Adipocyte (in vitro differentiated cells): ENCODE results near the gene BTBD9.

ENCODE experiments used
- DNase-seq: peaks from one replicate; pipeline ENCODE4 v3.0.0-alpha.2; 2015; ENCODE audit warnings: low read depth
- H3K27me3 ChIP-seq: replicated peaks from 2 replicates; pipeline ENCODE4 v1.7.0; 2013; ENCODE audit warnings: mild to moderate bottlenecking, low read length, moderate library complexity; ENCODE audit not compliant: control insufficient read depth, insufficient read depth
- H3K36me3 ChIP-seq: 2 replicates; pipeline ENCODE4 v1.7.0; 2013; ENCODE audit warnings: low read length, mild to moderate bottlenecking, moderate library complexity; ENCODE audit not compliant: control insufficient read depth, insufficient read depth, severe bottlenecking
- H3K4me1 ChIP-seq: 2 replicates; pipeline ENCODE4 v1.7.0; 2013; ENCODE audit warnings: mild to moderate bottlenecking, low read length, moderate library complexity; ENCODE audit not compliant: control insufficient read depth, insufficient read depth
- H3K4me3 ChIP-seq: 2 replicates; pipeline ENCODE4 v1.7.0; 2013; ENCODE audit warnings: mild to moderate bottlenecking, low read length, moderate library complexity
- H3K9ac ChIP-seq: 2 replicates; pipeline ENCODE4 v1.7.0; 2013; ENCODE audit warnings: mild to moderate bottlenecking, low read length, moderate library complexity
- H3K9me3 ChIP-seq: 2 replicates; pipeline ENCODE4 v1.7.0; 2013; ENCODE audit warnings: mild to moderate bottlenecking, low read length, moderate library complexity; ENCODE audit not compliant: control insufficient read depth

Gene BTBD9

DNA sequence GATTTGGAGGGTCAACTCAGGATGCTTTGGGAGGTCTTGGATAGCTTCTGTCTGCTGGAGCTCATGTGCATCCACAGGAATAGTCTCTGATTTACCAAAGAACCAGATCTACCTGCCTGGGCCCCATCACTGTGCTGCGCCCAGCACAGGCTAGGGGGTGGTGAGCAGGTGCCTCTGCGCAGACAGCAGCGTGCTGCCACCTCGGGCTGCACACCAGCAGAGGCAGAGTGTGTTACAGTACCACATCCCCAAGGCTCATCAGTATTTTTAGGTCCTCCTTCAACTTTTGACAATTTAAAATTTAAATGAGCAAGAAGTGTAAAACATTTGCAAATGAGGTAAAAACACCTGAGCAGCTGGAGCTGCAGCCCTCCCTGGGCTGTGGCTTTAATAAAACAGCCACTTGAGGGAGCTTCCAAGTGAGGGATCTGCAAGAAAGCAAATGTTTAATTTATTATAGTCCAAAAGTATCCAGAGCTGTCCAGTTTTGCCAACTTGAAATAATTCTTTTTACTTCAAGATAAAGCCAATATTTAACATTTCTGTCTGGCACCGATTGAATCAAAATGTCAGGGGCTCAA lies 495.3 kb downstream of the BTBD9 start:
- no peaks in the 10 kb centered on the region for H3K9me3 ChIP-seq
- no peak for DNase-seq
- H3K4me1 ChIP-seq = peaks cover 13% of the 10 kb centered on the region

DNA sequence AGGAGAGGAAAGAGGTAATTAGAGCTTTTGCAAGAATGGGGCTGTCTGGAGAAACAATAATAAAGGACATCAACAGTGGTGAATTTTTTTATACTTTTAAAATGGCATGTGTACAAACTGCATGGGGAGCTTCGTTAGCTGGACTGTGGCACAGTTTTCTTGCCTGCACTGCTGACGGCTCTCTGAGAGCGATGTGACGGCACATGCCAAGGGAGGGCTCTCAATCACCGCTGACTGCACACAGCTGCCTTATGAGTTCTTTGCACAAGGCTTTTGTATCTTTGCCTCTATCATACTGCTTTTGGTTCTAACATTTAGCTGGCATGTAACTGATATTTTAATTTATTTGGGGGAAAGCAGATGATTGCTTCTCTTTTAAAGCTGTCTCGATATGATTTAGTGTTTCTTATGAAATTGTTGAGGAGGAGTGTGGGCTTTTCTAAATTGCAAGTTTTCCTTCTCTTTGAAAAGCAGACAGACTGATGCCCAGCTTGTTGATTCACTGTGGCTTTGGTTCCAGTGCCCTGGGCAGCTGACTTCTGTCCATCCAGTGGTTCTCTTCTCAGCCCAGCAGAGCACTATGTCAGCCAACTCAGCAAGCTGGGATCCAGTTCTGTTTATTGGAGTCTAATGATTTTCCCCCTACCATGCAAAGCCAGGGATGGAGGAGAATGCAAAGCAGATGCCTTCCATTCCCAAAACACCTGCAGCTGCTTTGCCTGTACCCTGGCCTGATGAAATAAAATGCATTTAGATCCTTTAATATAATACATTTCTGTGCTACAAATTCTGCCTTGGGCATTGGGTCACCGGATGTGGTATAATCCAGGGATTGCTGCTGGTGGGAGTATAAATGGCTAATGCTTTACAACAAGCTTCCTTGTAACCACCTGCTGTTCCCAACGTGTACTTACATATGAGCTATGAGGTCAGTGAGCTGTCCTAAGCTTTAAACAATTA lies 496.3 kb downstream of the BTBD9 start:
- peaks cover 13% of the 10 kb centered on the region for H3K4me1 ChIP-seq
- H3K36me3 ChIP-seq = peaks cover 6% of the 10 kb centered on the region
- H3K9ac ChIP-seq = no peak overlapping the region
- no peaks in the 10 kb centered on the region for H3K27me3 ChIP-seq
- no peak overlapping the region for H3K4me3 ChIP-seq
- DNase-seq = no peak
- H3K9me3 ChIP-seq = no peaks in the 10 kb centered on the region

More for the DNA sequence above, 495.3 kb downstream of the BTBD9 start:
- peaks cover 6% of the 10 kb centered on the region for H3K36me3 ChIP-seq
- no peak overlapping the region for H3K4me3 ChIP-seq
- H3K27me3 ChIP-seq = no peaks in the 10 kb centered on the region
- H3K9ac ChIP-seq = no peak overlapping the region

DNA sequence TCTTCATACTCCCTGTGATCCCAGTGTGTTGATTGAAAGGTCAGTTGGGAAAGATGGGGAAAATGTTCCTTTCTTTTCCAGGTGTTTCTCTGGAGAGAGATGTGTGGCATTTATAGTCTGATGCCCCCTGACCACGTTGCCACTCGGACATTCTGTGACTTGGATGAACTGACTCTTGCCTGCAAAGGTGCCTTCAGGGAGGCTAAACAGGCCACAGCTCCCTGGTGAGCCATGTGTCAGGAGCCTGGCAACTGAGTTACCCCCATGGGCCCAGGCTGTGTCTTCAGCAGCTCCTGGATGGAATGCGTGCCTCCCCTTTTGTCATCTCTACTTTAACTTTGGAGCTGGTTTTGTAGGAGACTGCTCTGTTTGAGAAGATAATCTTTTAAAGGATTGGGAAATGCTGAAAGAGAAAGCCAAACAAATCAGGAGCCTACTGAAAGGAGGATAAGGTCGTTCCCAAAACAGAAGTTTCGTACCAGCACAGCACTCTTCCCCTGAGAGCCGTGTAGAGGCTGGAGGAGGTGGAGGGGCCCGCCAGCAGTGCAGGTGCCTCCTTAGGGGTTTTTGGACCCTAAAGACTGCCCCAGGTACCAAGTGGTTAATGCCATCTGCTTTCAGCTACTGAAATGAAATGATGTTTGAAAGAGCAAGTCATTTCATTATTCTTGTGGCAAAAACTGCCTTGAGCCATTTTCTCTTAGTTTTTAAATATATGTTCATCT lies 497.4 kb downstream of the BTBD9 start:
- Histone ChIP-seq H3K9me3 (no peaks in the 10 kb centered on the region), H3K9ac (no peak overlapping the region), H3K4me1 (peaks cover 13% of the 10 kb centered on the region), H3K4me3 (no peak overlapping the region), H3K27me3 (no peaks in the 10 kb centered on the region), H3K36me3 (peaks cover 6% of the 10 kb centered on the region)
- no peak for DNase-seq

DNA sequence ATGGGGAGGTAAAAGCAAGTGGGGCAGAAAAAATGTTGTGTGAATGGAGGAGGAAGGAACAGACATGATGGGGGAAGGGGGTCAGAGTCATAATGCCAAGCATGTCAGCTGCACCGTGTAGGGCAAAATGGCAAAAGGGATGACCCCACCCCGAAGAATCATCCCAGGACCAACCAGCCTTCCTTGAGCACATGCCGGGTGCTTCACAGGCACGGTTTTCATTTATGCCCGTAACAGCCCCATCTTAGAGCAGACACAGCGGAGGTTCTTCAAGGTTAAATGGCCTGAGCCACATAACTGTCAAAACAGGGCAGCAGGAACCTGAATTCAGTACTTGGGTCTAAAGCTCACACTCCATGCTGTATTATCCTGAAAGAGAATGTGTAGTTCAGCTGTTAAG lies 498.0 kb downstream of the BTBD9 start:
- Histone ChIP-seq H3K9ac (no peak overlapping the region), H3K36me3 (peaks cover 6% of the 10 kb centered on the region), H3K27me3 (no peaks in the 10 kb centered on the region), H3K9me3 (no peaks in the 10 kb centered on the region), H3K4me3 (no peak overlapping the region), H3K4me1 (peaks cover 13% of the 10 kb centered on the region)
- DNase-seq = no peak

DNA sequence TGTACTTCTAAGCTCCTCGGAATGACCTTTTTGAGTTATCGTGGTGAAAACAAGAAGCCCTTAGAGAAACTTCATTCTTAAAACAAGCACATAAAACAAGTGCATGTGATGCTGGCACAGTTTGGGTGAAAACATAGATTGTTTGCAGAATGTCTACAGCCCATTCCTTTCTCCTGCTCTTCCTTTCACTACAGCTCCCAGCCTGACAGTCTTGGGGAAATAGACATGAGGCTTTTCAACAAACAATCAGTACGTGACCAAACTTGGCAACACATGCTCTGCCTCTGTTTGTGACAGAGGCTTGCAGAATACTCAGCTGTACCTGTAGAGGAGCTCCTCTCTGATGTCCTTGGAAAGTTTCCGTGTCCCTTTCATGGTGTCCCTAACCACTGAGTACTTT lies 498.6 kb downstream of the BTBD9 start:
- Histone ChIP-seq H3K4me1 (peaks cover 7% of the 10 kb centered on the region), H3K27me3 (no peaks in the 10 kb centered on the region), H3K9ac (no peak overlapping the region), H3K9me3 (no peaks in the 10 kb centered on the region), H3K36me3 (peaks cover 6% of the 10 kb centered on the region), H3K4me3 (no peak overlapping the region)
- DNase-seq = no peak

DNA sequence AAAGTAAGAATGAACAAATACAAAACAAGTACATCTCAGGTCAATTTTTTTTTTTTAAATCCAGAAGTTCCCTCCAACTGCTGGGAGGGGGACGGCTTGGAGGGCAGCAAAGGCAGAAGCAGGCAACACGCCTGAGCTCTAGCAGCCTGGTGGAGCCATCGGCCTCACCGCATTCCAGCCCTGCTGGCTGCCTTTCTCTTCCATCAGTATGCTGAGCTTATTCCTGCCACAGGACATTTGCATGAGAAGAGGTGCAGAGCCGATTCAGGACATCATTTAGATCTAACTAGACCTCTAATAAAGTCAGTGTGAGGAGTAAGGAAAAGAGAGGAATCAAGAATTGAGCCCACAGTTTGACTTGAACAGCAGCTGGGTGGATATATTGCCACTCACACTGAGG lies 501.4 kb downstream of the BTBD9 start:
- no peaks in the 10 kb centered on the region for H3K36me3 ChIP-seq
- DNase-seq = no peak
- H3K4me3 ChIP-seq = no peak overlapping the region
- no peaks in the 10 kb centered on the region for H3K9me3 ChIP-seq
- H3K9ac ChIP-seq = no peak overlapping the region
- no peaks in the 10 kb centered on the region for H3K4me1 ChIP-seq
- no peaks in the 10 kb centered on the region for H3K27me3 ChIP-seq

DNA sequence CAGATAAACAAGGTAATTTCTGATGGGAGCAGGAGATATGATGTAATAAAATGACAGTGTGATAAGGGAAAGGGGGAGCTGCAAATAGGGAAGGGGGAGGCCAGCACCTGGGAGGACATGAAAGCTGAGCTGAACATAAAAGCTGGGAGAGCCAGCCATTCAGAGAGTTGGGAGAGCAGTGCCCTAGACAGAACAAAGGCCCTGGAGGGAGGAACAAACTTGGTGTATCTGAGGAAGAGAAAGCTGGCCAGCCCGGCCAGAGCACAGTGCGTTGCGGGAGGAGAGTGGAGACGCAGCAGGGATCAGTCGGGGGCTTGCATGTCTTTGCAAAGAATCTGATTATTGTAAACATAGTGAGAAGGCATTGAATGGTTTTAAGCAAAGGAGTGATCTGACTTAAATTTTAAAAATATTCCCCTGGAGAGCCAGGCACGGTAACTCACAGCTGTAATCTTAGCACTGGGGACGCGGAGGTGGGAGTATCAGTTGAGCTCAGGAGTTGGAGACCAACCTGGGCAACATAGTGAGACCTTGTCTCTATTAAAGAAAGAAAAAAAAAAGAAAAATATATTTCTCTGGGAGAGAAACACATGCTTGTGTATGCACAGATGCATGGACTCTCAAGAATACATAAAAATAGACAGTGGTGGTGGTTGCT lies 502.0 kb downstream of the BTBD9 start:
- no peaks in the 10 kb centered on the region for H3K27me3 ChIP-seq
- H3K9ac ChIP-seq = no peak overlapping the region
- no peak for DNase-seq
- H3K9me3 ChIP-seq = no peaks in the 10 kb centered on the region
- H3K4me3 ChIP-seq = no peak overlapping the region
- no peaks in the 10 kb centered on the region for H3K4me1 ChIP-seq
- no peaks in the 10 kb centered on the region for H3K36me3 ChIP-seq

DNA sequence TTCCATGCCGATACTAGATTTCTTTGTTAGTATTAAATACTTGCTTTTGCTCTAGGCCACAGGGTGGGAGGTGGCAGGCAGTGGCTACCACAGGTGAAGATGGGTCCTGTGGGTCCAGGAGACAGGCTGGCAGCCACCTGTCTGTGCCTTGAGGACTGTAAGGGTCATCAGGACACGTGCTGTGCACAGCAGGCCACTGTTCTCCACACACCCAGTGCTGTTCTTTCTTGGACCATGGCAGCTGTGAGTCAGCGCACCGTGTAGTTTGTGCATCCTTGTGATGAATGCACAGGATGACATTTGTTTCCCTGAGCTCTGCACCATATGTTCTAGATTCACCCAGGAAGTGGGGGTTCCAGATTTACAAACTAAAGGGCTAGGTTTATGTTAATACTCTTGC lies 503.2 kb downstream of the BTBD9 start:
- no peak overlapping the region for H3K9ac ChIP-seq
- no peak overlapping the region for H3K4me3 ChIP-seq
- no peaks in the 10 kb centered on the region for H3K36me3 ChIP-seq
- no peak for DNase-seq
- H3K9me3 ChIP-seq = no peaks in the 10 kb centered on the region
- no peaks in the 10 kb centered on the region for H3K27me3 ChIP-seq
- H3K4me1 ChIP-seq = peaks cover 6% of the 10 kb centered on the region

DNA sequence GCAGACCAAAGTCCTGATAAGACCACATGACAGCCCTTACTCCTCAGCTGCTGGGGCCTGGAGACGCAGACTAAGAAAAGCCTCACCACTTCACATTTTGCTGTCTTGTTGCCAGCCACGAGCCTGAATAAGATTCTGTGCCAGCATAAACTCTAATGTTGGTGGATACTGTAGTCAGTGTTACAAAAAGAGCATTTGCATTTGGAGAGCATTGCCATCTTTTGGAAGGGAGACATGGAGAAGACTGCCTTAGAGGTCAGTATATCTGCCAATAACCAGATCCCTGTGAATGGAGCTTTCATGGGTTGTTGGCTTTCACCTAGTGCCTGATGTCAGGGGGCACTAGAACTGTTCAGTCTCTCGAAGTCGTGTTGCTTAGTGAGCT lies 505.0 kb downstream of the BTBD9 start:
- H3K4me3 ChIP-seq = no peak overlapping the region
- H3K27me3 ChIP-seq = no peaks in the 10 kb centered on the region
- DNase-seq = no peak
- no peaks in the 10 kb centered on the region for H3K9me3 ChIP-seq
- H3K36me3 ChIP-seq = no peaks in the 10 kb centered on the region
- peaks cover 11% of the 10 kb centered on the region for H3K4me1 ChIP-seq
- no peak overlapping the region for H3K9ac ChIP-seq

DNA sequence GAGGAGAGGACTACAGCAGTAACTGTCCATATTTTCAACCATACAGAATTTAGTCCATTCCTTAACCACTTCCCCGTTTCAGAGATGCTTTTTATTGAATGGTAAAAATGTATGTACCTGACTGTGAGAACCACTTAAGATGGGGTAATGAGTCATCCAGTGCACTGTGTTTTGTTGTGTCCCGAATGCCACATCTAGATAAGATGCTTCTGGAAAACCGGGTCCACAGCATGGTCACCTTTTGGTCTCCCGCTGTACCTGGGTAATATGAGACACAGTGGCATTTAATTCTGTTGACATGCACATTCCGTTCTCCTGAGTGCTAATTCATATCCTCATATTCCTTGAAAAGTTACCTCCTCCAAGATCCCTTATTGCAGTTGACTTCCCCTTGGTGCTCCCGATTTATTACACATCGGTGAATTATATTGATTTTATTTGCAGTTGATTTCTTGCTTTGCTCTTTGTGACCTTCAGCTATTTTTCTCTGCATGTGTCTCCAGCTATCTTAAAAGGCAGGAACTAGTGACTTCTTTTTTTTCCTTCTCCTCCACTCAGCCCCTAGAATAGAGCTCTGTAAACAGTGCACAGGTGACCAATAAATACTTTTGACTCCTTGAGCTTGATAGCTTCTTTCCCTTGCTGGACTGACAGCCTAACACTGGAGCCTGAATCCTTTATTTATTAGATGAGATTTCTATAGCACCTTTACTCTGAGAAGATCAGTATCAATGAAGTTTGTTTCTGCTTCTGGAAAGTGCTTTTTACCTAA lies 505.6 kb downstream of the BTBD9 start:
- Histone ChIP-seq H3K9me3 (no peaks in the 10 kb centered on the region), H3K4me1 (peaks cover 11% of the 10 kb centered on the region), H3K36me3 (no peaks in the 10 kb centered on the region), H3K4me3 (no peak overlapping the region), H3K27me3 (no peaks in the 10 kb centered on the region), H3K9ac (no peak overlapping the region)
- no peak for DNase-seq
